DOHH2 (cell line): ENCODE results near the gene TBL1X.

Experiments used
- H3F3A ChIP-seq: fragments of 200-600 bp; sonication (generic), shearing (Covaris generic); 2 replicates; pipeline ENCODE4 v1.6.0; 2016; ENCODE audit warnings: antibody characterized with exemption, mild to moderate bottlenecking; ENCODE audit not compliant: control insufficient read depth, insufficient read depth
- H3K27ac ChIP-seq: fragments of 200-600 bp; sonication (generic); 2 replicates; pipeline ENCODE4 v1.5.1; 2014; ENCODE audit warnings: low read depth, mild to moderate bottlenecking, low read length, moderate library complexity
- H3K27me3 ChIP-seq: fragments of 200-600 bp; sonication (generic); 2 replicates; pipeline ENCODE4 v1.6.1; 2014; ENCODE audit warnings: mild to moderate bottlenecking, low read length, mixed read lengths; ENCODE audit not compliant: control insufficient read depth
- H3K36me3 ChIP-seq: fragments of 200-600 bp; sonication (generic); 2 replicates; pipeline ENCODE4 v1.6.1; 2014; ENCODE audit warnings: mild to moderate bottlenecking, low read length, moderate library complexity, mixed read lengths; ENCODE audit not compliant: control insufficient read depth
- H3K4me1 ChIP-seq: fragments of 200-600 bp; sonication (generic); 2 replicates; pipeline ENCODE4 v1.6.1; 2014; ENCODE audit warnings: mild to moderate bottlenecking, low read length, mixed read lengths; ENCODE audit not compliant: control insufficient read depth
- H3K4me2 ChIP-seq: fragments of 200-600 bp; sonication (generic); 2 replicates; pipeline ENCODE4 v1.6.0; 2014; ENCODE audit warnings: mild to moderate bottlenecking, low read length, moderate library complexity
- H3K4me3 ChIP-seq: fragments of 200-600 bp; sonication (generic); 2 replicates; pipeline ENCODE4 v1.5.1; 2014; ENCODE audit warnings: mild to moderate bottlenecking, low read length, mixed read lengths
- H3K79me2 ChIP-seq: fragments of 200-600 bp; sonication (generic); 2 replicates; pipeline ENCODE4 v1.6.1; 2014; ENCODE audit warnings: mild to moderate bottlenecking, low read length, mixed read lengths; ENCODE audit not compliant: control insufficient read depth
- H3K9me2 ChIP-seq: fragments of 200-600 bp; sonication (generic); replicated peaks from 2 replicates; pipeline ENCODE4 v1.6.1; 2014; ENCODE audit warnings: mild to moderate bottlenecking, low read length, mixed read lengths; ENCODE audit not compliant: control insufficient read depth
- H3K9me3 ChIP-seq: fragments of 200-600 bp; sonication (generic); 2 replicates; pipeline ENCODE4 v1.6.1; 2014; ENCODE audit warnings: antibody characterized with exemption, low read length, mixed read lengths; ENCODE audit not compliant: control insufficient read depth, insufficient read depth
- H4K20me1 ChIP-seq: fragments of 200-600 bp; sonication (generic); 2 replicates; pipeline ENCODE4 v1.6.0; 2014; ENCODE audit warnings: low read depth, mild to moderate bottlenecking, antibody characterized with exemption, low read length, moderate library complexity; ENCODE audit not compliant: control insufficient read depth, insufficient read depth
- EZH2phosphoT487 ChIP-seq: fragments of 200-600 bp; sonication (generic); IDR thresholded peaks from 2 replicates; pipeline ENCODE4 v1.6.1; 2017; ENCODE audit warnings: borderline replicate concordance, mild to moderate bottlenecking, antibody characterized with exemption, low read length, moderate library complexity, mixed read lengths
- TF ChIP-seq, protein P1 (sequence below): fragments of 200-600 bp; sonication (generic); IDR thresholded peaks from one replicate; pipeline ENCODE4 v1.5.1; 2014; ENCODE audit warnings: antibody characterized with exemption, mild to moderate bottlenecking, low read depth, low read length; ENCODE audit not compliant: poor library complexity, severe bottlenecking

The TBL1X gene

DNA sequence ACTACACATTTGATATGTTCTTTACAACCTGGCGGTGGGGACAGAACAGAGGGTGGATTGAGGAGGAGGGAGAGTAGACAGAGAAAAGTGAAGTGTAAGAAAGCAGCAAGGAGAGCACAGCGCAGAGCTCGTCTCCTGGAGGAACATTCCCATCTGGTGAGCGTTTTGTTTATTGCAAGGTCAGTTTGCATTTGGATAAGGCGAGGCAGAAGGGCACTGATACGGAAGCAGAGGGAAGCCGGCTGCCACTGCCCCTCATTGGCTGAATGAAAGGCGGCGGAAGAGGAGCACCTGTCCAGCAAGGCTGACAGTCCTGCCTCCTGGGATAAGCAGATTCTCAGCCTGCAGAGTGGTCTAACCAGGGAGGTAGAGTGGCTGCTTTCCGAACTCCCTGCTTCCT is 217.6 kb downstream of the TBL1X start:
- H3K9me2 ChIP-seq = no peaks in the 10 kb centered on the region
- H3K9me3 ChIP-seq = no peaks in the 10 kb centered on the region
- no peaks in the 10 kb centered on the region for H3K36me3 ChIP-seq
- no peak overlapping the region for H3K27ac ChIP-seq
- no peaks in the 10 kb centered on the region for H3K27me3 ChIP-seq
- H4K20me1 ChIP-seq = no peaks in the 10 kb centered on the region
- H3K4me1 ChIP-seq = peaks cover 2% of the 10 kb centered on the region; the same call in 1 of the 2 replicates
- no peak overlapping the region for H3K4me2 ChIP-seq
- H3K4me3 ChIP-seq = no peak overlapping the region
- no peak for TF ChIP-seq EZH2phosphoT487
- TF ChIP-seq, protein P1, sequence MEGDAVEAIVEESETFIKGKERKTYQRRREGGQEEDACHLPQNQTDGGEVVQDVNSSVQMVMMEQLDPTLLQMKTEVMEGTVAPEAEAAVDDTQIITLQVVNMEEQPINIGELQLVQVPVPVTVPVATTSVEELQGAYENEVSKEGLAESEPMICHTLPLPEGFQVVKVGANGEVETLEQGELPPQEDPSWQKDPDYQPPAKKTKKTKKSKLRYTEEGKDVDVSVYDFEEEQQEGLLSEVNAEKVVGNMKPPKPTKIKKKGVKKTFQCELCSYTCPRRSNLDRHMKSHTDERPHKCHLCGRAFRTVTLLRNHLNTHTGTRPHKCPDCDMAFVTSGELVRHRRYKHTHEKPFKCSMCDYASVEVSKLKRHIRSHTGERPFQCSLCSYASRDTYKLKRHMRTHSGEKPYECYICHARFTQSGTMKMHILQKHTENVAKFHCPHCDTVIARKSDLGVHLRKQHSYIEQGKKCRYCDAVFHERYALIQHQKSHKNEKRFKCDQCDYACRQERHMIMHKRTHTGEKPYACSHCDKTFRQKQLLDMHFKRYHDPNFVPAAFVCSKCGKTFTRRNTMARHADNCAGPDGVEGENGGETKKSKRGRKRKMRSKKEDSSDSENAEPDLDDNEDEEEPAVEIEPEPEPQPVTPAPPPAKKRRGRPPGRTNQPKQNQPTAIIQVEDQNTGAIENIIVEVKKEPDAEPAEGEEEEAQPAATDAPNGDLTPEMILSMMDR = no peak
- no peaks in the 10 kb centered on the region for H3K79me2 ChIP-seq
- no peaks in the 10 kb centered on the region for H3F3A ChIP-seq

DNA sequence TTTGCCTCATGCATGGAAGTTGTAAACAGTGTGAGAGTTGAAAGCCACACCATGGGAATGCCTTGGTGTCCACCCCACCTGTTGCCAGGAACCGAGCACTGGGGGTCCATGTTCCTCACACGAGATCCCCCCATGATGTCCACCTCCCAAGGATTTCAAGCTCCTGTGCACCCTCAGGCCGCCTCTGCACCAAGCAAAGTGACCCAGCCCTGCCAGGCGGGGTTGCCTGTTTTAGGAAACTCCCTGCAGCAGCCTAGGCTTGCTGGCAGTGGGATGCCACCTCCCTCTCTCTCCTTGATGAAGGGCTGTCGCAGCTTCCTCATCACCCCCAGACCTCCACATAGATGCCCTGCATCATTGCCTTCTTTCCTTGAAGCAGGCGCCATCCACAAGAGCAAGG is 218.0 kb downstream of the TBL1X start:
- TF ChIP-seq EZH2phosphoT487 = no peak
- TF ChIP-seq, protein P1 = no peak
- no peaks in the 10 kb centered on the region for H3K79me2 ChIP-seq
- no peak overlapping the region for H3K4me3 ChIP-seq
- no peaks in the 10 kb centered on the region for H3F3A ChIP-seq
- no peaks in the 10 kb centered on the region for H3K9me3 ChIP-seq
- no peak overlapping the region for H3K4me2 ChIP-seq
- H3K9me2 ChIP-seq = no peaks in the 10 kb centered on the region
- no peak overlapping the region for H3K27ac ChIP-seq
- no peaks in the 10 kb centered on the region for H3K27me3 ChIP-seq
- H3K4me1 ChIP-seq = no peaks in the 10 kb centered on the region
- no peaks in the 10 kb centered on the region for H4K20me1 ChIP-seq
- H3K36me3 ChIP-seq = no peaks in the 10 kb centered on the region

DNA sequence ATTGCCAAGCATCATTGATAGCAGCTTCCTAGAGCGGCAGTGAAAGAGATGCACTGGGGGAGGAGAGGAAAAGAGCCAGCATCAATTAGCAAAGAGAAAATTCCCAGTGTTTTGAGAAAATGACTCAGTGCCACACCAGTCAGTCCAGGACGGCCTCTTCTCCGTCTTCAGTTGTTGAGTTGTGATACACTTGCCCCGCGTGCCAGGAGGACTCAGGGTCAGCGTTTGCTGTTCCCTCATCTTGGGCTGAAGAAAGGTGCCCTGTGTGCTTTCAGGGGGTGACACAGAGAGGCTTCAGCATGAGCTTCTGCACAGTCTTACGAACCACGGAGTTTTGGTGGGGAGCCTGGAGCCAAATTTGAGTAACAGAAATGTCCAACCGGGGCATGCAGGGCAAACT is 218.5 kb downstream of the TBL1X start:
- H3K4me2 ChIP-seq = no peak overlapping the region
- H3K4me3 ChIP-seq = no peak overlapping the region
- no peaks in the 10 kb centered on the region for H3F3A ChIP-seq
- H3K27me3 ChIP-seq = no peaks in the 10 kb centered on the region
- H3K9me3 ChIP-seq = no peaks in the 10 kb centered on the region
- no peaks in the 10 kb centered on the region for H3K9me2 ChIP-seq
- TF ChIP-seq, protein P1 = no peak
- TF ChIP-seq EZH2phosphoT487 = no peak
- no peaks in the 10 kb centered on the region for H3K36me3 ChIP-seq
- no peaks in the 10 kb centered on the region for H3K79me2 ChIP-seq
- no peak overlapping the region for H3K27ac ChIP-seq
- H4K20me1 ChIP-seq = no peaks in the 10 kb centered on the region
- no peaks in the 10 kb centered on the region for H3K4me1 ChIP-seq

DNA sequence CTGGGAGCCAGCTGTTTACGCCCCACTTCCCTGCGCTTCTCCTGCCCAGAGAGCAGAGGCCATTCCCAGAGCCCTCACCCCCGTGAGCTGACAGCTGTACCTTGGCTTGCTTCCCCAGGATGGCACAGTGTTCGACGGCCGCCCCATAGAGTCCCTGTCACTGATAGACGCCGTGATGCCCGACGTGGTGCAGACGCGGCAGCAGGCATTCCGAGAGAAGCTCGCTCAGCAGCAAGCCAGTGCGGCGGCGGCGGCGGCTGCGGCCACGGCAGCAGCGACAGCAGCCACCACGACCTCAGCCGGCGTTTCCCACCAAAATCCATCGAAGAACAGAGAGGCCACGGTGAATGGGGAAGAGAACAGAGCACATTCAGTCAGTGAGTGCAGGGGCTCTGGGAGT is 223.0 kb downstream of the TBL1X start:
- TF ChIP-seq EZH2phosphoT487 = no peak
- TF ChIP-seq, protein P1 = no peak
- Histone ChIP-seq H3K9me2 (no peaks in the 10 kb centered on the region), H3K9me3 (no peaks in the 10 kb centered on the region), H3K4me3 (no peak overlapping the region), H3K27ac (no peak overlapping the region), H3K36me3 (no peaks in the 10 kb centered on the region), H3K4me2 (no peak overlapping the region), H3F3A (no peaks in the 10 kb centered on the region), H3K79me2 (no peaks in the 10 kb centered on the region), H4K20me1 (no peaks in the 10 kb centered on the region), H3K4me1 (no peaks in the 10 kb centered on the region), H3K27me3 (no peaks in the 10 kb centered on the region)
